Transverse colon (tissue), 4 donors: ENCODE results near the gene PRIM1.
"Not testable (repeated sequence)": the region's sequence is repeated elsewhere in the genome, so short reads cannot be mapped to it uniquely, and the experiment has no call there.

ENCODE experiments used
- POLR2A ChIP-seq: fragments of 450-650 bp; IDR thresholded peaks from one replicate; pipeline ENCODE4 v1.6.1; 2016; ENCODE audit warnings: antibody characterized with exemption, mild to moderate bottlenecking, moderate library complexity
- POLR2AphosphoS5 ChIP-seq, 3 donors: sonication (generic); formaldehyde crosslinking; IDR thresholded peaks; one replicate each; pipeline ENCODE4 v1.6.1; 2016; ENCODE audit warnings: antibody characterized with exemption in 3 of 3
- TF ChIP-seq, protein P1 (sequence below), 5 experiments: fragments of 200-600 bp in 3 of 5; fragments of 450-650 bp in 2 of 5; sonication (generic) in 3 of 5; IDR thresholded peaks; 1 replicate in 2 of 5; 2 replicates in 3 of 5; pipeline ENCODE4 v1.5.1; 2016 to 2017; ENCODE audit warnings: antibody characterized with exemption in 5 of 5, inconsistent platforms in 3 of 5, mild to moderate bottlenecking in 2 of 5, moderate library complexity in 1 of 5

DNA sequence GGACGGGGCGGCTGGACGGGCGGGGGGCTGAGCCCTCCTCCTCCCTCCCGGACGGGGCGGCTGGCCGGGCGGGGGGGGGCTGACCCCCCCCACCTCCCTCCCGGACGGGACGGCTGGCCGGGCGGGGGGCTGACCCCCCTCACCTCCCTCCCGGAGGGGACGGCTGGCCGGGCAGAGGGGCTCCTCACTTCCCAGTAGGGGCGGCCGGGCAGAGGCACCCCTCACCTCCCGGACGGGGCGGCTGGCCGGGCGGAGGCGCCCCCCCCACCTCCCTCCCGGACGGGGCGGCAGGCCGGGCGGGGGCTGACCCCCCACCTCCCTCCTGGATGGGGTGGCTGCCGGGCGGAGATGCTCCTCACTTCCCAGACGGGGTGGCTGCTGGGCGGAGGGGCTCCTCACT is 37.3 kb upstream of the PRIM1 start:
- TF ChIP-seq, protein P1, sequence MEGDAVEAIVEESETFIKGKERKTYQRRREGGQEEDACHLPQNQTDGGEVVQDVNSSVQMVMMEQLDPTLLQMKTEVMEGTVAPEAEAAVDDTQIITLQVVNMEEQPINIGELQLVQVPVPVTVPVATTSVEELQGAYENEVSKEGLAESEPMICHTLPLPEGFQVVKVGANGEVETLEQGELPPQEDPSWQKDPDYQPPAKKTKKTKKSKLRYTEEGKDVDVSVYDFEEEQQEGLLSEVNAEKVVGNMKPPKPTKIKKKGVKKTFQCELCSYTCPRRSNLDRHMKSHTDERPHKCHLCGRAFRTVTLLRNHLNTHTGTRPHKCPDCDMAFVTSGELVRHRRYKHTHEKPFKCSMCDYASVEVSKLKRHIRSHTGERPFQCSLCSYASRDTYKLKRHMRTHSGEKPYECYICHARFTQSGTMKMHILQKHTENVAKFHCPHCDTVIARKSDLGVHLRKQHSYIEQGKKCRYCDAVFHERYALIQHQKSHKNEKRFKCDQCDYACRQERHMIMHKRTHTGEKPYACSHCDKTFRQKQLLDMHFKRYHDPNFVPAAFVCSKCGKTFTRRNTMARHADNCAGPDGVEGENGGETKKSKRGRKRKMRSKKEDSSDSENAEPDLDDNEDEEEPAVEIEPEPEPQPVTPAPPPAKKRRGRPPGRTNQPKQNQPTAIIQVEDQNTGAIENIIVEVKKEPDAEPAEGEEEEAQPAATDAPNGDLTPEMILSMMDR (IDR thresholded peaks at IDR 0.05), result not testable (repeated sequence)
- TF ChIP-seq POLR2A; POLR2AphosphoS5 (IDR thresholded peaks at IDR 0.05): not testable (repeated sequence)
